ENCODE data around the gene ARHGEF1.

Gene ARHGEF1

GRCh38 chr19:41915021-41915775 is 32.2 kb downstream of the ARHGEF1 start:
- no peak overlapping the region for H3K9ac ChIP-seq (ENCODE audit: low read depth, low read length)
- no peaks in the 10 kb centered on the region for H3K79me2 ChIP-seq (ENCODE audit: insufficient read depth, low read length)
- H3K4me2 ChIP-seq (ENCODE audit: insufficient read depth, low read length) = peak overlapping the region; percentile 53
- TF ChIP-seq EZH2 (IDR thresholded peaks at IDR 0.05; ENCODE audit: borderline replicate concordance, low read depth, low read length, severe bottlenecking) (no peak), CTCF (IDR thresholded peaks at IDR 0.05; ENCODE audit: borderline replicate concordance, extremely low read depth, low read length, poor library complexity, severe bottlenecking) (no peak)
- H3K9me3 ChIP-seq (ENCODE audit: insufficient read depth, low read length, severe bottlenecking) = no peaks in the 10 kb centered on the region
- peaks cover 7% of the 10 kb centered on the region for H3K4me1 ChIP-seq (ENCODE audit: insufficient read depth, low read length)
- no peak overlapping the region for H3K27ac ChIP-seq (ENCODE audit: low read length)
- H3K27me3 ChIP-seq (ENCODE audit: insufficient read depth, low read length, poor library complexity) = no peaks in the 10 kb centered on the region
- ATAC-seq (ENCODE audit: insufficient read depth, low read depth) (peak; percentile 20), DNase-seq (peak; percentile 65)
- H3K4me3 ChIP-seq (ENCODE audit: low read depth in 1 of 2, low read length in 2 of 2) = peak overlapping the region in 1 of 2 experiments; percentile 25; a peak in 2 of 4 replicates
- H4K20me1 ChIP-seq (ENCODE audit: insufficient read depth, low read length) = peaks cover 18% of the 10 kb centered on the region
- no peak overlapping the region for H2AFZ ChIP-seq (ENCODE audit: low read depth, low read length)
- H3K36me3 ChIP-seq (ENCODE audit: insufficient read depth, low read length) = peaks cover 13% of the 10 kb centered on the region

- no peak overlapping the region for H2AFZ ChIP-seq (ENCODE audit: low read depth, low read length)
- H3K4me1 ChIP-seq (ENCODE audit: insufficient read depth, low read length) = peaks cover 7% of the 10 kb centered on the region
- ATAC-seq (ENCODE audit: insufficient read depth, low read depth) (no peak), DNase-seq (no peak)
- H3K9ac ChIP-seq (ENCODE audit: low read depth, low read length) = no peak overlapping the region
- no peak overlapping the region for H3K4me3 ChIP-seq (ENCODE audit: low read depth in 1 of 2, low read length in 2 of 2)
- TF ChIP-seq CTCF (IDR thresholded peaks at IDR 0.05; ENCODE audit: borderline replicate concordance, extremely low read depth, low read length, poor library complexity, severe bottlenecking) (no peak), EZH2 (IDR thresholded peaks at IDR 0.05; ENCODE audit: borderline replicate concordance, low read depth, low read length, severe bottlenecking) (no peak)
- H3K9me3 ChIP-seq (ENCODE audit: insufficient read depth, low read length, severe bottlenecking) = no peaks in the 10 kb centered on the region
- no peak overlapping the region for H3K4me2 ChIP-seq (ENCODE audit: insufficient read depth, low read length)
- H4K20me1 ChIP-seq (ENCODE audit: insufficient read depth, low read length) = 0 out of 2 replicates have a peak, but pooled peaks cover 17% of the 10 kb centered on the region
- H3K36me3 ChIP-seq (ENCODE audit: insufficient read depth, low read length) = peaks cover 10% of the 10 kb centered on the region
- no peak overlapping the region for H3K27ac ChIP-seq (ENCODE audit: low read length)
- no peaks in the 10 kb centered on the region for H3K79me2 ChIP-seq (ENCODE audit: insufficient read depth, low read length)
- no peaks in the 10 kb centered on the region for H3K27me3 ChIP-seq (ENCODE audit: insufficient read depth, low read length, poor library complexity)
These were observed 32.9 kb downstream of the ARHGEF1 start for GRCh38 chr19:41915776-41916414.

GRCh38 chr19:41917676-41918075 is 34.7 kb downstream of the ARHGEF1 start:
- no peak for ATAC-seq (ENCODE audit: insufficient read depth, low read depth)
- Histone ChIP-seq H3K27ac (ENCODE audit: low read length) (no peak overlapping the region), H2AFZ (ENCODE audit: low read depth, low read length) (no peak overlapping the region), H3K9me3 (ENCODE audit: insufficient read depth, low read length, severe bottlenecking) (no peaks in the 10 kb centered on the region), H3K4me3 (ENCODE audit: low read depth in 1 of 2, low read length in 2 of 2) (no peak overlapping the region), H3K79me2 (ENCODE audit: insufficient read depth, low read length) (no peaks in the 10 kb centered on the region), H3K4me1 (ENCODE audit: insufficient read depth, low read length) (peaks cover 7% of the 10 kb centered on the region), H4K20me1 (ENCODE audit: insufficient read depth, low read length) (peaks cover 13% of the 10 kb centered on the region; the same call in 1 of the 2 replicates), H3K4me2 (ENCODE audit: insufficient read depth, low read length) (no peak overlapping the region), H3K27me3 (ENCODE audit: insufficient read depth, low read length, poor library complexity) (no peaks in the 10 kb centered on the region), H3K9ac (ENCODE audit: low read depth, low read length) (no peak overlapping the region), H3K36me3 (ENCODE audit: insufficient read depth, low read length) (peaks cover 10% of the 10 kb centered on the region)
- DNase-seq = no peak
- TF ChIP-seq CTCF (IDR thresholded peaks at IDR 0.05; ENCODE audit: borderline replicate concordance, extremely low read depth, low read length, poor library complexity, severe bottlenecking) (no peak), EZH2 (IDR thresholded peaks at IDR 0.05; ENCODE audit: borderline replicate concordance, low read depth, low read length, severe bottlenecking) (no peak)
